HL-60/S4 treated with phorbol 12-myristate 13-acetate at 8.2 ng/mL for 4 days and 3 days (cell line): ENCODE results near the gene TAPBPL.

Experiments
- in situ Hi-C: fragments of 300-500 bp; cut with MboI; formaldehyde crosslinking; loops from 2 replicates; pipeline ENCODE4 v1.15.0; 2022; ENCODE audit warnings: low sequenced_read_pairs

TAPBPL gene

DNA sequence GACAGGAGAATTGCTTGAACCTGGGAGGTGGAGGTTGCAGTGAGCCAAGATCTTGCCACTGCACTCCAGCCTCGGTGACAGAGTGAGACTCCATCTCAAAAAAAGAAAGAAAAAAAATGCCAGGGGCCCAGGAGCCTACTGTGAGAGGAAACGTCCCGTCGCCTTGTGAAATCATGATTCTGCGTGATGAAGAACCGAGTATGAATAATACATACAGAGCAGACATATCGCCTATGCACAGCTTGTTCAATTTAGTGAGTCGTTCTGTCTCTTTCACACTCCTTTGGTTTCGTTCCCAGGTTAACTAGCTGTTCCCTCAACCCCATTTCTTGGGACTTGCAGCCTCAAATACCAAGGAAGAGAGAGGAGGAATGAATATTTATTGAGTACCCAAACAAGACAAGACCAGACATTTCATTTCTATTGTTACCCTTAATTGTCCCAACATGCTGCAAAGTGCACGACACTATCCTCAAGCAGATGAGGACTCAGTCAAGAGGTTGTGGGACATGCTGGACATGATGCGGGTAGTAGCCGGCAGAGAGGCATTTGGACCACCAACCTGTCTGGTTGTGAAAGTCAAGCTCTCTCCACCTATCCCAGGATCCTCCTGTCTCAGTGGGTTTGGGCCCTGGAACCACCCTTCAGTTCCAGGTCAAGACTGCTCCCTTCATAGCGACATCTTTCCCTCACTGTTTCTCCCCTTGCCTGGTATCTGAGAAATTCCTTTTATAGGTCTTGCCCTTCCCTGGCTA is 15.7 kb upstream of the TAPBPL start:
- in situ Hi-C loops = no loop called here

DNA sequence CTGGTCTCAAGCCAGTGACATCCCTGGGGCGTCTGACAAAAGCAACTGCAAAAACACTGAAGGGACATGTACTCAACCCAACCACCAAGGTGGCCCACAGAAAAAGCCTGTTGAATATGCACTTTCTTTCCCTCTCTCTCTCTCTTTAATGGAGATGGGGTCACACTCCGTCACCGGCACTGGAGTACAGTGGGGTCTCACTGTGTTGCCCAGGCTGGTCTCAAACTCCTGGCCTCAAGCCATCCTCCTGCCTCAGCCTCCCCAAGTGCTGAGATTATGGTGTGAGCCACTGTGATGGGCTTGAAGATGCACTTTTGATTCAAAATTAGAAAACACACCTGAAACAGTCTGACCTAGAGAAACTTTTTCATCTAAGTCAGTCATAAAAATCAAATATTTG is 14.3 kb upstream of the TAPBPL start:
- in situ Hi-C loops = no loop called here

DNA sequence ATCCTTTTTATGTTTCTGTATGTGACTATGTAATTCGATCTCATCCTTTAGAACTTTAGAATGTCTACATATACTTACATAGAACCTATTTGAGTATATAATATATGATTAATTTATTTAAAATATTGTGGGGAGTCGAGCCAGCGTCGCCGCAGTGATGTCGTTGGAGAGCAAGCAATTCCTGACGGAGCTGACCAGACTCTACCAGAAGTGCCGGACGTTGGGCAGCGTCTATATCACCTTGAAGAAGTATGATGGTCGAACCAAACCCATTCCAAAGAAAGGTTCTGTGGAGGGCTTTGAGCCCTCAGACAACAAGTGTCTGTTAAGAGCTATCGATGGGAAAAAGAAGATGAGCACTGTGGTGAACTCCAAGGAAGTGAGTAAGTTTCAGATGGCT is 13.5 kb upstream of the TAPBPL start:
- in situ Hi-C loops = no loop called here

DNA sequence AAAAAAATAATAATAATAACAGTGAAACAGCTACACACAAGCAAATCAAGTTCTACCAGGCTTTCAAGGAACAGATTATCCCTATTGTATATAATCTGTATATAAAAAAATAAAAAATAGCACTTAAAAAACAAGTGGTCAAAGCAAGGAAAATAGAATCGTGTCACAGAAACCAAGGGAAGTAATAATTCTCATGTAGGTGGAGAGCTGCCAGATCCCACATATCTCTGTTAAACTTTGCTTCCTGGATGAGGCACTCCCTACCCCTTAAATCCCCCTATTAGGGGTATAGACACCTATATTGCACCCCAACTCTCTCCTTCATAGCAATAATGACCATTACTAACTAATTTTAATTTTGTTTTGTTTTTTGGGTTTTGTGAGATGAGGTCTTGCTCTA is 11.5 kb upstream of the TAPBPL start:
- in situ Hi-C loops = no loop called here

DNA sequence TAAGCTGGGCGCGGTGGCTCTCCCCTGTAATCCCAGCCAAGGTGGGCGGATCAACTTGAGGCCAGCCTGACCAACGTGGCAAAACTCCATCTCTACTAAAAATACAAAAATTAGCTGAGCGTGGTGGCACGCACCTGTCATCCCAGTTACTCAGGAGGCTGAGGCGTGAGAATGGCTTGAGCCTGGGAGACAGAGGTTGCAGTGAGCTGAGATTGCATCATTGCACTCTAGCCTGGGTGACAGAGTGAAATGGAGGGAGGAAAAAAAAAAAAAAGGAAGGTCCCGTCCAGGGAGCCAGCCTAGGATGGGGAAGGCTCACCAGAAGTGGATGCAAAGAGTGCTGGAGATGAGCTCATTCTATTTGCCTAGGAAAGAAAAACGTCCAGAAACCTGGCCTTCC is 9.0 kb upstream of the TAPBPL start:
- in situ Hi-C loops = no loop called here

DNA sequence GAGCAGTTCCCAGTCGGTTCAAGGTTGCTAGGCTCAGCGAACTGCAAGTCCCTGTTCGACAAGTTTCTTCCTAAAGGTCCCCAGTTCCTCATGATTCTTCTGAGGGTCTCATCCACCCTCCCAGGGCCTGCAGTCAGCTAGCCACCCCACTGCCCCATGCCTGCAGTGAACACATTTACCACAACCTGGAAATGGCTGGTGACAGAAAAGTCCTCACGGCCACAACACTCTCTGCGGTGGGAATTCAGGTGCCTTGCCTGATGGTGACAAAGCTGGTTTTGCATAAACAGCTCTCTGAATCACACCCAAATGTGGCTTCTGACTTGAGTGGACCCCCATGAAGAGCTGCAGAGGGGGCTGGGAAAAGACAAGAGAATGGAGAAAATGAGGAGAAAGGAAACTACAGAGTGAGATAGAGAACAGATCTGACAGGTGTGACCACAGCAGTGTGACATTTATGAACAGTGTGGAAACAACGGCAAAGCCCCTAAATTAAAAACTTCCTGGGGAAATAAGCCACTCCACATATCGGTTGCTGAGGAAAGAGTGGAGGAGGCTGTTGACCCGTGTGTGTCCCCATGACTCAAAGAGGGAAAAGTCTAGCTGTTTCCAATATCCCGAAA is 8.4 kb upstream of the TAPBPL start:
- in situ Hi-C loops = no loop called here

DNA sequence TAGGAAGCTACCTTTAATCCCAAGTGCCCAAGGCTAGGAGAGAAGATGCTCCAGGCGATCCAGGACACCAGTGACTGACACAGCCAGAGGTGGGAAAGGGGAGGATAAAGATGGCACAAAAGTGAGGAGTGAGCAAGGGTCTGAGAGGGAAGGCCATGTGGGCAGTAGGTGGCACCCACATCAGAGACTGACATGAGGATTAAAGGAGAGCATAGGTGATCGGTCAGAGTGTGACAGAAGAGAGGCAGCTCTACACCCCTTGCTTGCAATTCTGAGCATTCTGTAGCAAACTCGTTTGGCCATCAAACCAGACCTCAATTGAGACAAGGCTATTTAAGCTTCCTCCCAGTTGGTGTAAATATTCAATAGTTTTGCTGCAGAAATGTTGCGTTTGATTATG is 7.8 kb upstream of the TAPBPL start:
- in situ Hi-C loops = no loop called here

DNA sequence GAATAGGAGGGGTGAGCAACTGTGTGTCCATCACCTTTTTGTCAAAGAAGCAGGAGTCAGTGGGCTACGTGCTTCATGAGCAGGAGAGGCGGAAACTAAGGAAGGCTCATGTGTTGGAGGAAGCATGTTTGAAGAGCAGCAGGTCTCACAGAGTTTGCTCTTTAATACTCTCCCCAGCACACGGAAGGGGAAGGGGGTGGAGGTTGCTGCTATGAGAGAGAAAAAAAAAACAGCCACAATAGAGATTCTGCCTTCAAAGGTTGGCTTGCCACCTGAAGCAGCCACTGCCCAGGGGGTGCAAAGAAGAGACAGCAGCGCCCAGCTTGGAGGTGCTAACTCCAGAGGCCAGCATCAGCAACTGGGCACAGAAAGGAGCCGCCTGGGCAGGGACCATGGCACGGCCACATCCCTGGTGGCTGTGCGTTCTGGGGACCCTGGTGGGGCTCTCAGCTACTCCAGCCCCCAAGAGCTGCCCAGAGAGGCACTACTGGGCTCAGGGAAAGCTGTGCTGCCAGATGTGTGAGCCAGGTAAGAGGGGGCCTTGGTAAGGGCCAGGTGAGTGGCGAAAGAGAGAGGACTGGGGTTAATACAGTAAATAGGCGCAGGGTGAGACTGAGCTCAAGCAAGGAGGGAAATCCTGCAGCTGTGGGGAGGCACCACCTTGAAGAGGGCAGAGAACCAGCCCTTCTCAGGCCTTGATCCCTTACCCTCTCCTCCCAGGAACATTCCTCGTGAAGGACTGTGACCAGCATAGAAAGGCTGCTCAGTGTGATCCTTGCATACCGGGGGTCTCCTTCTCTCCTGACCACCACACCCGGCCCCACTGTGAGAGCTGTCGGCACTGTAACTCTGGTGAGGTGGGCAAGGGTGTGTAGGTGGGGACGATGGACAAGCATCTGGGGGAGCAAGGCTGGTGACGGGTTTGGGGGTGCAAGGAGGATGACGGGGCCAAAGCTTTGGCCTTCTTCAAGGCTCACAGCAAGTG is 6.8 kb upstream of the TAPBPL start, which contains the start of gene CD27:
Gene CD27, plus strand, starts transcription at position 252 of the 985 bp plus-strand sequence. Its CDS starts 141 bp downstream, at position 393.
- in situ Hi-C loops = no loop called here

DNA sequence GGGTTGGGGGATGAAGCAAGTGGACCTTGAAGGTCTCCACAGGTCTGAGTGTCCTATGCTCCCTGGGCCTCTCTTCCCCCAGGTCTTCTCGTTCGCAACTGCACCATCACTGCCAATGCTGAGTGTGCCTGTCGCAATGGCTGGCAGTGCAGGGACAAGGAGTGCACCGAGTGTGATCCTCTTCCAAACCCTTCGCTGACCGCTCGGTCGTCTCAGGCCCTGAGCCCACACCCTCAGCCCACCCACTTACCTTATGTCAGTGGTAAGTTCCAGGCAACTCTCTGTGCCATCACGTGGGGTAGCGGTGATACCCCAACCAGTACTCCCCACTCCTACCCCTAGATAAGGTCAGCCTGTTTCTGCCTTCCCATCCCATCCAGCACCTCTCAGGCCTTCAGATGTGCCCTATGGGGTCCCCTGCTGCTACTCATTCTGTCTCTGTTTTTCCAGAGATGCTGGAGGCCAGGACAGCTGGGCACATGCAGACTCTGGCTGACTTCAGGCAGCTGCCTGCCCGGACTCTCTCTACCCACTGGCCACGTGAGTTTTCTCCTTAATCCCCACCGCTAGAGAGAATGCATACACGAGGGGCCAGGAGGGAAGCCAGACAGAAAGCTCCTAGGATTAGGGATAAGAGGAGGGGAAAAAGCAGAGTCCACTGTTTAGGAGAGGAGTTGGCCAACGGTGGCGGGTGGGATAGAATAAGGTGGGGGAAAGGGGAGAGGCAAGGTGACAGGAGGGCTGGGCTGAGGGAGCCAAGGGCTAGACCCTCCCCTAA is 1.6 kb upstream of the TAPBPL start:
- in situ Hi-C loops = no loop called here

DNA sequence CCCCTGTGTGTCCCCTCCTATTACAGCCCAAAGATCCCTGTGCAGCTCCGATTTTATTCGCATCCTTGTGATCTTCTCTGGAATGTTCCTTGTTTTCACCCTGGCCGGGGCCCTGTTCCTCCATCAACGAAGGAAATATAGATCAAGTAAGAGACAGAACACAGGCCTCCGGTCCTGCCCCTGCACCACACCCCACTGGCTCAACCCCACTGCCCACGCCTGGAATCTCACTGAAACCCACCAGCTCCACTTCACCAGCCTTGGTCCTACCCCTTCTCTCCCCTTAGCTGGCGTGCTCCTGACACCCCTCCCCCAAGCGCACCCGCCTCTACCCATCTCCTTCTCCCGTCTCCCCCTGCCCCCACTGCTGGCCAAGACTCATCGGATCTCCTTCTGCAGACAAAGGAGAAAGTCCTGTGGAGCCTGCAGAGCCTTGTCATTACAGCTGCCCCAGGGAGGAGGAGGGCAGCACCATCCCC is 934 bp upstream of the TAPBPL start:
- in situ Hi-C loops = no loop called here

DNA sequence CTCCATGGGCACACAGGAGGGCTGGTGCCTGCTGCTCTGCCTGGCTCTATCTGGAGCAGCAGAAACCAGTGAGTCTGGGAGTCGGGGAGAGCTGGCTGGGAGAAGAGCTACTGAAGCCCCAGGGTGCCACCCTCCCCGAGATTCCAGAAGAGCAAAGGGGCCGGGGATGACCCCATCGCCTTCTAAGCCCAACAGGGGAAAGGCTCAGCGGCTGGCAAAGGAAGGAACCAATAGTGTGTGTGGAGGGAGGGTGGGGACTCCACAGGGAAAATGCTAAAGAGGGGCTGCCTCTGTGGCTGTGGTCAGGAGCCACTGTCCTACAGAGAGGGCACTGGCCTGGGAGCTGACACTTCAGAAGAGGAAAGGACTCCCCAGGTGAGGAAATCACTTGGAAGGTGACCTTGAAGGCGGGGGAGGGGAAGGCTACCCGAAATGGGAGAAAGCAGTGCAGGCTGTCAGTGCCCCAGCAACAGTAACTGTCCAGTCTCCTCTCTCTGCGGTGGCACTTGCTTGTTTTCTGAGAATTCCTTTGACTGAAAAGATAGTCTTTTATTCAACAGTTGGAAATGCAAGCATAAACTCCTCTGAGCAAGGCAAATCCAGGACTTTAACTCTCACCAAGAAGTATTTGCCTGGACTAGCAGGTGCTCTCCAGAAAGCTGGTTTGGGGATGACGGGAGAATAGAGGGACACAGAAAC is 552 bp downstream of the TAPBPL start:
- in situ Hi-C loops = no loop called here

DNA sequence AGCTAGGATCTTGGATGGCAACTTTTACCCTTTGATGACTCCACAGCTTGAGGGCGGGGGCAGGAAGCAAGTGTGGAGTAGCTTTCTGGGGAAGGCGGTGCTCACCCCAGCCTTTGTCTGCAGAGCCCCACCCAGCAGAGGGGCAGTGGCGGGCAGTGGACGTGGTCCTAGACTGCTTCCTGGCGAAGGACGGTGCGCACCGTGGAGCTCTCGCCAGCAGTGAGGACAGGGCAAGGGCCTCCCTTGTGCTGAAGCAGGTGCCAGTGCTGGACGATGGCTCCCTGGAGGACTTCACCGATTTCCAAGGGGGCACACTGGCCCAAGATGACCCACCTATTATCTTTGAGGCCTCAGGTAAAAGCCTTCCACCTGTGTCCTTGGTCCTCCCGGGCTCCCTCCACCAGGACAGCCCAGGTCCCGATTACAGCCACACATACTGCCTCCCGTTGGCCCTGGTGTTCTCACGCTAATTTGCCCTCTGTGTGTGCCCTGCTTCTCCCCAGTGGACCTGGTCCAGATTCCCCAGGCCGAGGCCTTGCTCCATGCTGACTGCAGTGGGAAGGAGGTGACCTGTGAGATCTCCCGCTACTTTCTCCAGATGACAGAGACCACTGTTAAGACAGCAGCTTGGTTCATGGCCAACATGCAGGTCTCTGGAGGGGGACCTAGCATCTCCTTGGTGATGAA is 1.2 kb downstream of the TAPBPL start:
- in situ Hi-C loops = no loop called here

DNA sequence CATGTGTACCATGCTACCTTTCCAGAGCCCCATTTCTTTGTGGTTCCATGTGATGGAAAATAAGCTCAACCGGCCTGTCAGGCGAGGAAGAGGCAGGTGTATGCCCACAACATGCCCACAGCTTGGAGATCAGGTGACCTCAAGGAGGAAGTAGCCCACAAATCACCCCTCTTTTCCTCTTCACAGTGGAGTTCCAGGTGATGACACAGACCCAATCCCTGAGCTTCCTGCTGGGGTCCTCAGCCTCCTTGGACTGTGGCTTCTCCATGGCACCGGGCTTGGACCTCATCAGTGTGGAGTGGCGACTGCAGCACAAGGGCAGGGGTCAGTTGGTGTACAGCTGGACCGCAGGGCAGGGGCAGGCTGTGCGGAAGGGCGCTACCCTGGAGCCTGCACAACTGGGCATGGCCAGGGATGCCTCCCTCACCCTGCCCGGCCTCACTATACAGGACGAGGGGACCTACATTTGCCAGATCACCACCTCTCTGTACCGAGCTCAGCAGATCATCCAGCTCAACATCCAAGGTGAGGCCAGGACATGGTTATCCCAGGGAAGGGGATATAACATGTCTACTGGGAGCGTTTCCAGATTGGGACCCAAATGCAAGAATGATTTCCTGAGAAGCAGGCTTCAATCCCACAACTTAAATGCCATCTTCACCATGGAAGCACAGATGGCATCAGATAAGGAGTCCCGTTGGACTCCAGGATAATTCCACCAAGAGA is 5.5 kb downstream of the TAPBPL start:
- in situ Hi-C loops = no loop called here

DNA sequence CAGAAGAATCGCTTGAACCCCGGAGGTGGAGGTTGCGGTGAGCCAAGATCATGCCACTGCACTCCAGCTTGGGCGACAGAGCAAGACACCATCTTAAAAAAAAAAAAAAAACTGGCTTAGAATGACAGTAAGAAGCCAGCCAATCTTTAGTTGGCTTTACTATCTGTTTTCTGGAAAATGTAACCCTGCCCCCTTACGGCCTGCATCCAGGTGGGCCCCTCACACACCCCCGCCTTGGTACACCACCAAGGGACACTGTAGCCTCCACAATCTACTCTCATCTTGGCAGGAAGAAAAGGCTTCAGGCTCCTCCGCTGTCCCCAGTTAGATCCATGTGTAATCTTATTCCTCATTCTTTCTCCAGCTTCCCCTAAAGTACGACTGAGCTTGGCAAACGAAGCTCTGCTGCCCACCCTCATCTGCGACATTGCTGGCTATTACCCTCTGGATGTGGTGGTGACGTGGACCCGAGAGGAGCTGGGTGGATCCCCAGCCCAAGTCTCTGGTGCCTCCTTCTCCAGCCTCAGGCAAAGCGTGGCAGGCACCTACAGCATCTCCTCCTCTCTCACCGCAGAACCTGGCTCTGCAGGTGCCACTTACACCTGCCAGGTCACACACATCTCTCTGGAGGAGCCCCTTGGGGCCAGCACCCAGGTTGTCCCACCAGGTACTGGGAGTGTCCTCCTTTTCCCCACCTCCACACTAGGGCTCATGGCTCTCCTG is 6.6 kb downstream of the TAPBPL start:
- in situ Hi-C loops = no loop called here

DNA sequence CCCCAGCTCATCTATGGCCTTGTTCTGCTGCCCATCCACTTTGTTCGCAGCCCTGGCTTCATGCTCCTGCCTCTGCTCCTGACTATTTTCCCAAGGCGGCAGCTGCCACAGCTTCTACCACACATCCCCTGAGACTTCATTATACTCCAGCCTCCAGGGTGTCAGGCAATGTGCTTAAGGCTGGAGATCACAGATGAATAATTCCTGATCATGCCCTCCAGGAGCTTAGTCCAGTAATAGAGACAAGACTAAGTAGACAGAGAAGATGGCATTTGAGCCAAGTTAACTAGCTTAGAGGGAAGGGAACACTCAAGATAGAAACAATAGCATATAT is 7.1 kb downstream of the TAPBPL start:
- in situ Hi-C loops = no loop called here

DNA sequence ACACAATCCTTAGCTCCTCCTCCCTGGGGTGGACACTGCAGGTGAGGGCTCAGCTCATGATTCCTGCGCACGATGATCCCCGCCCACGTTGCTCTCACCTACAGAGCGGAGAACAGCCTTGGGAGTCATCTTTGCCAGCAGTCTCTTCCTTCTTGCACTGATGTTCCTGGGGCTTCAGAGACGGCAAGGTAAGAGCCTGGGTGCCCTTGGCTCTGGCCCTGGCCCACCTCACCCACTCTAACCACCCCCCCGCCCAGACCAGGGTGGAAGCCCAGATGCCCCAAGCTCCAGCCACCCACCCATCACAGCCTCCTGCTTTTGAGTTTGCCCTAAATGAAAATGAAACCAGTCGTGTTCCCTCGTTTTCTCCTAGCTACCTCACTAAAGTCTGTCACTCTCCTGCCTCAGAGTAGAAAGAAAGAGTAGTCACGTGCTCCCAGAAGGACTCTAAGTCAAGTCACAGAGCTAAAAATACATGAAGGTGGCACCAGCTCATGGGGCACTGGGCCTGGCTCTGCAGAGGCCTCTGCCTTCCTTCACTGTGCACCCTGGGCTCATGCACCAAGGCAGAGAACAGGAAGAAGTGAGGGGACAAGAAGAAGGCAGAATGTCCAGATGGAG is 9.0 kb downstream of the TAPBPL start:
- in situ Hi-C loops = no loop called here

DNA sequence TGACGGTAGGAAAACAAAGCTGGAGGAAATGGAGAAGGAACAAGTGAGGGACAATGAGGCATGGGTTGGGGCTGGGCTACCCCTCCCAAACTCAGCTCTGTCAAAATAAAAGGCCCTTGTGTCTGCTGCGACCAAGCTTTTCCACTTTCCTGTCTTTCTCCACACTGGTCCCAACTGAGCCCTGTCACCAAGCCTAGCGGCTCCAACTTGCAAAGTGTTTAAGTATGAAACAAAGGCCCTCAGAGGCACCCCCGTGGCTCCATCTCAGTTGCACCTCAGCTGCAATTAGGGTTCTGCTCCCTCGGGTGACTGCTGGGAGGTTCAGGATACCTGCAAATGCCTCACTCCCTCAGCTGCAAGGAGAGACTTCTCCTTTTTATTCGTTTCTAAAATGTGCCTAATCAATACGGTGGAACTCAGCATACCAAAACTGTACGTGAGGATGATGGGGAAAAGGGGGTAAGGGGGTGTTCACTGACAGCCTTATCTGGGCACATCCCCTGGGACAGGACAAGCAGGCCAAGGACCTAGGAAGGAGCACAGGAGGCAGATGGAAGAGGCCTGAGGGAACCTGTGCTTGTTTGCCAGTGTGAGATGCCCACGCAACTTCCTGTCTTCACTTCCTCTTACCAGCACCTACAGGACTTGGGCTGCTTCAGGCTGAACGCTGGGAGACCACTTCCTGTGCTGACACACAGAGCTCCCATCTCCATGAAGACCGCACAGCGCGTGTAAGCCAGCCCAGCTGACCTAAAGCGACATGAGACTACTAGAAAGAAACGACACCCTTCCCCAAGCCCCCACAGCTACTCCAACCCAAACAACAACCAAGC is 9.8 kb downstream of the TAPBPL start:
- in situ Hi-C loops = no loop called here
